ENCODE data around the gene HIPK4.
"Not testable (repeated sequence)": the region's sequence is repeated elsewhere in the genome, so short reads cannot be mapped to it uniquely, and the experiment has no call there.

HIPK4 gene

DNA sequence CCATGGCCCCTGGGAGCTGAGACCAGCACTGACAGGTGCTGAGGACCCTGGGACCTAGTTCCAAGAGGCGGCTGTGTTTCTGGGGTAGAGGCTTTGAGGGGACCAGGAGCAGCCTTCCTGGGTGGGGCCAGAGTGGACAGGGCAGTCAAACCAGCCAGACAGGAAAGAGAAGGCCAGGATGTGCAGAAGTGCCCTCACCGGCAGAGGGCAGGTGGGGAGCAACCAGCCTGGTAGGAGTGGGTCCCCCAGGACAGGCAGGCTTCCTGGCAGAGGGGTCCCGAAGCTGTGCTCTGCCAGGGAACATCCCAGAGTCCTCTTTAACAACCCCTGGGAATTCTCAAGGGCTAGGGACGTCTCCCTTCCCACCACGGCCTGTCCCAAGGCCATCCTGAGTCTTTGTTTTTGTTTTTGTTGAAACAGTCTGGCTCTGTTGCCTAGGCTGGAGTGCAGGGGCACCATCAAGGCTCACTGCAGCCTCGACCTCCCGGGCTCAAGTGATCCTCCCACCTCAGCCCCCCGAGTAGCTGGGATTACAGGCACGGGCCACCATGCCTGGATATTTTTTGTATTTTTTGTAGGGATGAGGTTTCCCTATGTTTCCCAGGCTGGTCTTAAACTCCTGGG, 3.0 kb upstream of the HIPK4 start:
- no peak for DNase-seq

DNA sequence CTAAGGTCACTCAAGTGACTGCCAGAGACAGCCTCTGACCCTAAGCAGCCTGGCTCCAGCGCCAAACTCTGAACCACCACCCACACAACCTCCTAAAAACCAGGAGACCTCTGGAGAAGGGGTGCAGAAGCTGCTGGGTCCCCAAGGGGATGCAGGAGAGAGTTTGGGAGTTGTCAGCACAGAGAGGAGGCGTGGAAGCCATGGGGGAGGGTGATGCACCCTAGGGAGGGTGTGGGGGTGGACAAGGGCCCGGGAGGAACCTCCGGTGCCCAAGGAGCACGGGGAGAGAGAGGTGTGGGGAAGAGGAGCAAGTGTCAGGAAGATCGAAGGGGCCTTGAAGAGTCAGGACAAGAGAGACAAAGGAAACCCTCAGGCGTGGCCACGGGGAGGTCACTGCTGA, 2.1 kb upstream of the HIPK4 start:
- DNase-seq = no peak

DNA sequence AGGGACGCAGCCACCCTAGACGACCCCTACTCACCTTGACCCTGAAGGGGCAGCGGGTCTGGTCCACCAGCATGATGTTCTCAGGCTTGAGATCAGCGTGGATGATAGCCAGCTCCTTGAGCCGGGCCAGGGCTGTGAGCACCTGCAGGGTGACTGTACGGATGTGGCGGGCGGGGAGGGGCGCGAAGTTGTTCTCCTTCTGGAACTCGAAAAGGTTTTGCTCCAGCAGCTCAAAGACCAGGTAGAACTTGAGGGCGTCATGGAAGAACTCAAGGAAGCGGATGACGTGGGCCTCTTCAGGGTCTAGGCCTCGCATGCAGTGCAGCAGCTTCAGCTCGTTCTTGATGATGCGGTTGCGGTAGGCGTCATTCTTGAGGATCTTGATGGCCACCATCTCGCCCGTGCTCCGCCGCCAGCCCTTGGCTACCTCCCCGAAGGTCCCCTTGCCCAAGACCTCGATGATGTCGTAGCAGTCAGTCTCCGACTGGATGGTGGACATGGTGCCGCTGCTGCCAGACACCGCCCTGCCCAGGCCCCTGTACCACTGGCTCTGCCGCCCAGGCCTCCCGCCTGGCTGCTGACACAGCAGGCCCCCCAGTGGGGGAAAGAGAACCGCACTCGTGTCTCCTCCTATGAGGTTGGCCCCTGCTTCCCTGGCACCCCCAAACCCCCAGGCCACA, 437 bp downstream of the HIPK4 start:
- DNase-seq = no peak

DNA sequence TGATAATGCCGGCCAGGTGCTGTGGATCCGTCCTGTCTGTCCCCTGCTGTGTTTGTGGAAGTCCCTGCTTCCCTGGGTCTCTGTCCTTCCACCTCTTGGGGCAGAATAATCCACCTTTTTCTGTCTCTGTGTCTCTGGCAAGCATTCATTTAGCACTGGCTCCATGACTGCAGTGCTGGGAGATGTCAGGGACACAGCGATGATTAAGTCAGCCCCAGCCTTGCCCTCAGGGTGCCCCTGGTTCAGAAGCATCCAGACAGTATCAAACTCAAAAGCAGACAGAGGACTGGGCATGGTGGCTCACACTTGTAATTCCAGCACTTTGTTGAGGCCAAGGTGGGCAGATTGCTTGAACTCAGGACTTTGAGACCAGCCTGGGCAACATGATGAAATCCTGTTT, 1.5 kb downstream of the HIPK4 start:
- DNase-seq = no peak

DNA sequence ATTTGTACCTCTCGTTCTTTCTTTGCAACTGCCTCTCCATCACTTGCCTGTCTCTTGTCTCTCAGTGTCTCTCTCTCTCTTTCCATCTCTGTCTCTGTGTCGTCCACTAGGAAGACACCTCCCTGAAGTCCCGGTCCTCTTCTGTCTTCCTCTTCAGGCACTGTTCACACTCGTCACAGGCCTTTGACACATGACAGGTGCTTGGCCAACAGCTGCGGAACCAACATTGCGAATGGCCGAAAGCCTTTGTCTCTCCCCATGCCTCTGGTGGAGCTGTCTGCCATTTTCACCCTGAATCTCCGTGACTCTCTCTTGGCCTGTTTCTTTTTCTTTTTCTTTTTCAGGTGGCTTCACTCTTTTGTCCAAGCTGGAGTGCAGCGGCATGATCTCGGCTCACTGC, 2.8 kb downstream of the HIPK4 start:
- no peak for DNase-seq

DNA sequence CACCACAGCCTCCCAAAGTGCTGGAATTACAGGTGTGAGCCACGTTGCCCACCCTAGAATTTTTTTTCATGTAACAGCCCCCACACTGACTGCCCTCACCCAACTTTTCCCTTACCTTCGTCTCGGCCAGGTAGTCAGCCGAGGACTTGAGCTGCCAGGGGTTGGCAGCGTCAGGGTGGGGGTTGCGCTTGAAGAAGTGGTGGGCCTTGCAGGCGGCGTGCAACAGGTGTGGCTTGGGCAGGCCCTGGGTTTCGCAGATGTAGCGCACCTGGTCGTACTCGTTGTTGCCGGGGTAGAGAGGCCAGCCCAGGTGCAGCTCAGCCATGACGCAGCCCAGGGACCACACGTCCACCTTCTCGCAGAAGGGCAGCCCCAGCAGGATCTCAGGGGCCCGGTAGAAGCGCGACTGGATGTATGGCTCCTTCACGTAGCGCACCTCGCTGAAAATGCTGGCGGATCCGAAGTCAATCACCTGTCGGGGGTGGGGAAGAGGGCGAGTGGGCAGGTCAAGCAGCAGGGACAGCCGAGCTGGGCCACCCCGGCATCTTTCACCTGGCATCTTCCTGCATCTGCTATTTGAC, 6.2 kb downstream of the HIPK4 start:
- DNase-seq = no peak

DNA sequence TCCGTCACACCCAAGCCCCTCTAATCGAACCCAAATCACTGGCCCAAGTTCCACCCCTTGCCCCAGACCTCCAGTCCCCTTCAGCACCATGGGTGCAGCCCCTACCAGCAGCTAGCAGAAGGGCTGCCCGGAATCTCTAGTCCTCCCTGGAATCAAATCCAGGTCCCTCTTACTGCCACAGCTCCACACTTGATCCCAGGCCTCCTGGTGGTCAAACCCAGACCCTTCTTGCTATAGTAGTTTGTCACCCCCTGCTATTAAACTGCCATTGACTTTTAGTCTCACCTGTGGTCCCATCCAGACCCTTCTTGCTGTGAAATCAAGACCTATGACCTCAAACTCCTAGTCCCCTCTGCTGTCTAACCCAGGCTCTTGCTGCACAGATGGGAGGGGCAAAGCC, 8.7 kb downstream of the HIPK4 start:
- no peak for DNase-seq

DNA sequence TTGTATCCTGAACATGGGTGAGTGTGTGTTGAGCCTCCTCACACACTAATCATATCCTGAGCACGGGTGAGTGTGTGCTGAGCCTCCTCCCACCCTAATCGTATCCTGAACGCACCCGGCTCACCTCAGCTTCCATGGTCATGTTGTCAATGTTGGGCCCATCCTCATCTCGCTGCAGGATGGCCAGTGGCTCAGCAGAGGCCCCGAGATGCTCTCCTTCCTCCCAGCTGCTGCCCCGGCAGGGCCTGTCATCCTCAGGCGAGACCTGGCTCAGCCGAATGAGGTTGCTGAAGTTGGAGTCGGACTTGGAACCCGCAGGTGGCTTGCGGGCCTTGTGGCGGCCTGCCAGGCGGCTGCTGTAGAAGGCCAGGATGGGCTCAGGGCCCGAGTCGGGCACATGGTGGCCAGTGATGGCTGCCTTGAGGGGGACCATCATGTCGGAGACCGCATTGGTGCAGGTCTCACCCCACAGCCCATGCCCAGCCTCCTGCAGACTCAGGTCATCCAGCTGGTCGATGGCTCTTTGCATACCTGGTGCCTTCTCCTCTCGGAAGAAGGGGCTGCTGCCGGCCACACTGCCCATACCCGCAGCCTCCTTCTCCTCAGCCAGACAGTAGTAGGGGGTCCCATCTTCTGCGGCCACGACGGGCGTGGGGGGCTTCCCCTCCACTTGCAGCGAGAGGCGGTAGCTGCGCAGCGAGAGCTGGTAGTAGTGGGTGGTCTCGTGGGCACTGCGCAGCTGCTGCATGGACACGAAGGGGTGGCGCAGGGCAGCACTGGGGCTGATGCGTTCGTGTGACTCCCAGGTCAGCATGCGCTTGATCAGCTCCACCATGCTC, 9.6 kb downstream of the HIPK4 start:
- DNase-seq = no peak

DNA sequence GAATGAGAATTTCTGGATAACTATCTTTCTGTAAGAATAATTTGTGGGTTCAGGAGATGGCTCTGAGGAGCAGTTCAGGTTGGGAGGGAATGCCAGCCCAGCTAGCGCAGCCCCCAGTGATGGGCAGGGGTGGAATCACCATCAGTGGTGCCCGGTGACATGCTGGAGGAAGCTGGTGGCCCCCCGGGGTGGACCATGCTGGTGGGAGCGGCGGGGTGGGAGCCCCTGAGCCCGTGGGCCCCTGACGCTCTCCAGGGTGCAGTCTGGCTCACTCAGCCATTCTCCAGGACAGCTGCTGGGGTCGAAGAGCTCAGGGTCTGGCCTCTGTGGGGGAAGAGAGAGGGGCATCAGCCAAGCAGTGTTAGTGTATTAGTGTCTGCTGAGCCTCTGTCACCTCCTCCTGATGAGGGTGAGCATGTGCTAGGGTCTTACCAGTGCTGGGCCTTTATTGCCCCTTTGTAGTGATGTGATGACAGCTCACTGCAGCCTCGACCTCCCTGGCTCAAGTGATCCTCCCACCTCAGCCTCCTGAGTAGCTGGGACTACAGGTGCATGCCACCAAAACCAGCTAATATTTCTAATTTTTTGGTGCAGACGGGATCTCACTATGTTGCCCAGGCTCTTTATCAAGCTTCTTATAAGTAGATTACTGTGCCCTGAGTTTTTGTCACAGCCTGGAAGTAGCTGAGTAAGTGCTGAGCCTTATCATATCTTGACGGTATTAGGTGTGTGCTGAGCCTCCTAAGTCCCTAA, 10.4 kb downstream of the HIPK4 start:
- no peak for DNase-seq

DNA sequence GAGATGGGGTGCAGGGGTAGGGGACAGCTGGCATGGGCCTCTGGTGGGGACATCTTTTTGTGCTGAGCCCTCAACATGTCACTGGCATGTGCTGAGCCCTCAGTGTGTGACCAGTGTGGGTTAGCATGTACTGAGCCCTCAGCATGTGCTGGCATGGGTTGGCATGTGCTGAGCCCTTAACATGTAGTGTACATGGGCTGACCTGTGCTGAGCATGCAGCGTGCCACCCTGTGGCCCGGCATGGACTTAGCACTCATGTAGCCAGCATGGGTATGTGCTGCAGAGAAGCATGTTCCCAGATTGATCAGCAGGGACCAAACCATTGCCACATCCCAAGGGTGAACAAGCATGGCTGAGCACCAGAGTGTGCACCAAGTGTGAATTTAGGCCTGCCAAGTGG, 11.5 kb downstream of the HIPK4 start:
- DNase-seq = no peak

DNA sequence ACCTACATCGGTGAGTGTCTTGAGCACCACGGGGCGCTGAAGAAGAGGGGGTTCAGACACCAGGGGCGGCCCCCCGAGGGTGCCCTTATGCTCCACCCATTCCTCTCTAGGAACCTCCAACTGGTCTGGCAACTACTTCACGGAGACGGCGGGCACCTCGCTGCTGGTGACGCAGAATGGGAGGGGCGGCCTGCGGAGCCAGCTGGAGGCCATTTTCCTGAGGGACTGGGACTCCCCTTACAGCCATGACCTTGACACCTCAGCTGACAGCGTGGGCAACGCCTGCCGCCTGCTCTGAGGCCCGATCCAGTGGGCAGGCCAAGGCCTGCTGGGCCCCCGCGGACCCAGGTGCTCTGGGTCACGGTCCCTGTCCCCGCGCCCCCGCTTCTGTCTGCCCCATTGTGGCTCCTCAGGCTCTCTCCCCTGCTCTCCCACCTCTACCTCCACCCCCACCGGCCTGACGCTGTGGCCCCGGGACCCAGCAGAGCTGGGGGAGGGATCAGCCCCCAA, 12.1 kb downstream of the HIPK4 start:
- DNase-seq = no peak

DNA sequence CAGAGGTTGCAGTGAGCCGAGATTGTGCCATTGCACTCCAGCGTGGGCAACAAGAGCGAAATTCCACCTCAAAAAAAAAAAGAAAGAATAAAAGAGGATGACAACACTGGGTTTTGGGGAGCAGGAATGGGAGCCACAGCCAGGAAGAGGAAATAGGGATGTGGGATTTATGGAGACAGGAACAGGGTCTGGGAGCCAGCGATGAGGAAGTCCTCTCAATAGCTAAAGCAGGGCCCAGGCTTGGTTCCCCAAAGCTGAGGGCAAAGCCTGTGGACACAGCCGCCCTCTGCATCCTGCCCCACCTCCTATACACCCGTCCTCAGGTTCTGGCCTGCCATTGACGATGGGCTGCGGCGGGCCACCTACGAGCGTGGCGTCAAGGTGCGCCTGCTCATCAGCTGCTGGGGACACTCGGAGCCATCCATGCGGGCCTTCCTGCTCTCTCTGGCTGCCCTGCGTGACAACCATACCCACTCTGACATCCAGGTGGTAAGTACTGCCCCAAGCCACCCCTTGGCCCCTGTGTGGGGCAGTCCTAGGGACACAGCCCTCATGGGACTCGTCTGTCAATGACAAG, 13.6 kb downstream of the HIPK4 start:
- no peak for DNase-seq

DNA sequence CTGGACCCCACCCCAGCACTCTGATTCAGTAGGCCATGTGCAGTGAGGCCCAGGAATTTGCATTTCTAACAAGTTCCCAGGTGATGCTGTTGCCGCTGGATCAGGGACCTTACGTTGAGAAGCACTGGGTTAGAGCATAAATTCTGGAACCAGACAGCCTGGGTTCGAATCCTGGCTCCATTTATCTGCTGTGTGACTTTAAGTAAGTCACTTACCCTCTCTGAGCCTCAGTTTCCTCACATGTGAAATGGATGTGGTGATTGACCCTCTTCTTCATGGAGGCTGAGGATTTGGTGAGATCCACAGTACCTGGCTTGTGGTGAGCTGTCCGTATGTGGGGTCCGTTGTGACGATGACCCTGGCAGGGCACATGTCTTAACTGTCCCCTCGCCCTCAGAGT, 15.9 kb downstream of the HIPK4 start:
- DNase-seq = no peak

DNA sequence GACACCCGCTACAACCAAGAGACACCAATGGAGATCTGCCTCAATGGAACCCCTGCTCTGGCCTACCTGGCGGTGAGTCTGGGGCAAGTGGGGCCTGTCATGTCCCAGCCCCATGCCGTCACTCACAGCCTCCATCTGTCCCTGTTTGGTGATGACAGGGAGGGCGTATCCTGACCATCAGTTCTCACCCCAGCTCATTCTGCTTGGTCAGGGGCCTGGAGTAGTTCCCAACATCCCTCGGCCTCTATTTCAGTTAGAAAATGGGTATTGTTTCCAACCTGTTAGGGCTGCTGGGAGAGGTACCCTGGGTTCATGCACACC, 18.2 kb downstream of the HIPK4 start:
- no peak for DNase-seq

DNA sequence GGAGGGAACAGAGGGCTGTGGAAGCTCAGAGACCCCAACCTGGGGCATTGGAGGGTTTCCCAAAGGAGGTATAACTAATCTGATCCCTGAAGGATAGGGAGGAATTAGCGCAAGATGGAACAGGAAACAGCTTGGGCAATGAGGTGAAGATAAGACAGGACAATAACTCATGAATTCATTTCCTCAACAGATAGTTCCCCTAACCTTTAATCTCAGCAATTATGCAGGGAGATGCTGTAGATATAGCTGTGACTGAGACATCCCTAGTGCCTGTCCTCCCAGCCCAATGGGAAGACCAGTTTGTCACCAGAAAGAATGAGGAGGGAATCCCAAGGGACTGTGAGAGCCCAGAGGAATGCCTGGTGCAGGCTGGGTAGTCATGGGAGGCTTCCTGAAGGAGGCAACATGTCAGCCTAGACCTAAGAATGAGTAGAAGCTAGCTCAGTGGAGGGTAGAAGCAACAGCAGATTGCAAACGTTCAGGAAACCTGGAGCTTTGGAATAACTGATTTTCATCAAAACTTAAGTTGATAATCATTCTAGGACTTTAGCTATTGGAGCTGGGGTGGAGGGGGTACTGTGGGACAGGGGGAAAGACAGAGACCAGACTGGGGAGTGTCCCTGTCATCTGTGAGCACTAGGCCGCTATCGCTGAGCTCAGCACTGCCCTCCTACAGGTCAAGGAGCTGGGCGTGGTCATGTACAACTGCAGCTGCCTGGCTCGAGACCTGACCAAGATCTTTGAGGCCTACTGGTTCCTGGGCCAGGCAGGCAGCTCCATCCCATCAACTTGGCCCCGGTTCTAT, 18.8 kb downstream of the HIPK4 start:
- no peak for DNase-seq

DNA sequence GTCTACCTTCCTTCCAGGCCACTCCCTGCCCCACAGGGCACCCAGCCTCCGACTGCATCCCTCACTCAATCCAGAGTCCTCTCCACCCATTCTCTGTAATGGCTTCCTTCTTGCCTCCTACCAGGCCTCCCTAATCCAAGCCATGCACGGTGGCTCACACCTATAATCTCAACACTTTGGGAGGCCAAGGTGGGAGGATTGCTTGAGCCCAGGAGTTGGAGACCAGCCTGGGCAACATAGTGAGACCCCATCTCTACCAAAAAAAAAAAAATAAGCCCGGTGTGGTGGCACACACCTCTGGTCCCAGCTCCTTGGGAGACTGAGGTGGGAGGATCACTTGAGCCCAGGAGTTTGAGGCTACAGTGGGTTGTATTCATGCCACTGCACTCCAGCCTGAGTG, 19.7 kb downstream of the HIPK4 start:
- DNase-seq = not testable (repeated sequence)

DNA sequence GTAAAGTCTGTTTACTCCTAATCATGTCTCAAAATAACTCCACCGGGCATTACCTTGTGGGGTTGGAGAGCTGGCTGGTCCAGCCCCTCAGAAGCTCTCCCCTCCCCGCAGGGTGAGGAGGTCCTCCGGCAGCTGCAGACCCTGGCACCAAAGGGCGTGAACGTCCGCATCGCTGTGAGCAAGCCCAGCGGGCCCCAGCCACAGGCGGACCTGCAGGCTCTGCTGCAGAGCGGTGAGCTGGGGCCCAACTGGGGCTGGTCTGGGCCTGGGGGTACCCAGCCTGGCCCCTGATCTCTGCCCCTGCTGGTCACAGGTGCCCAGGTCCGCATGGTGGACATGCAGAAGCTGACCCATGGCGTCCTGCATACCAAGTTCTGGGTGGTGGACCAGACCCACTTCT, 20.2 kb downstream of the HIPK4 start:
- DNase-seq = no peak

DNA sequence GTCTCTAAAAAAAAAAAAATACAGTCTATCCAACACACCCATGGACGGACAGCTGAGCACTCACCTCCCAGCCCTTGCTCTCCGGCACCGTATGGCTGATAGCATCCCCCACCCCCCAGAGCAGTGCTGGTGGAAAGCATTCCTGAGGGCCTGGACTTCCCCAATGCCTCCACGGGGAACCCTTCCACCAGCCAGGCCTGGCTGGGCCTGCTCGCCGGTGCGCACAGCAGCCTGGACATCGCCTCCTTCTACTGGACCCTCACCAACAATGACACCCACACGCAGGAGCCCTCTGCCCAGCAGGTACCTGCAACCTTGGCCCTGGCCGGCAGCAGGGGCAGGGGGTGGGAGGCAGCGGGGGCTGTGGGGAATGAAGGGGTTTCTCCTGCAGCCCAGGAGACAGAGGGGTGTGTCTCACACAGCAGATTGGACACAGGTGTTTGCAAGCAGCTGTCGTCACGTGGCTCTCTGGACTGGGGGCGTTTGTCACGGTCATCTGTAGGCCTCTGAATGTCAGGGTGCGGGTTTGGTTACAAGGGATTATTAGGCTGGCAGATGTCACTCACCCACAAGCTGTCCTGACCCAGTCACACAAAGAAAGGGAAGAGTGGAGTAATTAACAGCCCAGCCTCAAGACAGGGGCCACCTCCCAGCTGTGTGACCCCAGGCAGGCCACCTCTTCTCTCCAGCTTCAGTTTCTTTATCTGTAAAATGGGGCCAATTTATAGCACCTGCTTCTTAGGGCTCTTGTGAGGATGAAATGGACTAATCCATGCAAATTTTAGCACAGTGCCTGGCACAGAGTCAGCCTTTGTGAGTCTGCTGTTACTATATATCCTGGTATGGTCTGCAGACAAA, 22.2 kb downstream of the HIPK4 start:
- no peak for DNase-seq

DNA sequence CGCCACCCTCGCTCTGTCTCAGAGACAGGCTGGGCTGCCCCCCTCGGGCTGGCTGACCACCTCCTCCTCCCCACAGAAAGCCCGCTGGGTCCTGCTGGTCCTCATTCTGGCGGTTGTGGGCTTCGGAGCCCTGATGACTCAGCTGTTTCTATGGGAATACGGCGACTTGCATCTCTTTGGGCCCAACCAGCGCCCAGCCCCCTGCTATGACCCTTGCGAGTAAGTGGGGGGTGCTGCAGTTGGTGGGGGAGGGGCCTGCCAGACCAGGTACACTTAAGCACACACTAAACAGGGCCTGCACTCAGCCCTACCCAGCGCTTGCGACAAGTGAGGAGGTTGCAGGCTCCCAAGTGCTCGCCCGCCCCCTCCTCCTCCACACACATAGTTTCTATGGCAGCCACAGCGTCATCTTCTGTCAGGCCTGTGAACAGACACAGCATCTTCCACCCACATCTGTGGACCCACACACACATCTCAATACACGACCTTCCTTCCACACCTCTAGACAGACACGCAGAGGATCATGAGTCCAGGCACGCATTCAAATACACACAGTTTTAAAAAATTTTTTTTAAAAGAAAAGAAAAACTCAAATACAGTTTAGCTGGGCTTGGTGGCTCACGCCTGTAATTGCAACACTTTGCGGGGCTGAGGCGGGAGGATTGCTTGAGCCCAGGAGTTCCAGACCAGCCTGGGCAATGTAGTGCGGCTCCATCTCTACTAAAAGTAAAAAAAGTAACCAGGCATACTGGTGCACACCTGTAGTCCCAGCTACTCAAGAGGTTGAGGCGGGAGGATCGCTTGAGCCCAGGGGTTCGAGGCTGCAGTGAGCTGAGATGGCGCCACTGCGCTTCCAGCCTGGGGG, 23.1 kb downstream of the HIPK4 start:
- DNase-seq = no peak
